SH-SY5Y (cell line): ENCODE results near the gene TPMT.

Experiments
- GATA2 ChIP-seq: IDR thresholded peaks from 2 replicates; pipeline ENCODE4 v1.6.1; 2011; ENCODE audit warnings: mild to moderate bottlenecking, low read depth, low read length
- GATA3 ChIP-seq: IDR thresholded peaks from 2 replicates; pipeline ENCODE4 v1.6.1; 2011; ENCODE audit warnings: low read depth, mild to moderate bottlenecking, low read length, moderate library complexity

TPMT gene

DNA sequence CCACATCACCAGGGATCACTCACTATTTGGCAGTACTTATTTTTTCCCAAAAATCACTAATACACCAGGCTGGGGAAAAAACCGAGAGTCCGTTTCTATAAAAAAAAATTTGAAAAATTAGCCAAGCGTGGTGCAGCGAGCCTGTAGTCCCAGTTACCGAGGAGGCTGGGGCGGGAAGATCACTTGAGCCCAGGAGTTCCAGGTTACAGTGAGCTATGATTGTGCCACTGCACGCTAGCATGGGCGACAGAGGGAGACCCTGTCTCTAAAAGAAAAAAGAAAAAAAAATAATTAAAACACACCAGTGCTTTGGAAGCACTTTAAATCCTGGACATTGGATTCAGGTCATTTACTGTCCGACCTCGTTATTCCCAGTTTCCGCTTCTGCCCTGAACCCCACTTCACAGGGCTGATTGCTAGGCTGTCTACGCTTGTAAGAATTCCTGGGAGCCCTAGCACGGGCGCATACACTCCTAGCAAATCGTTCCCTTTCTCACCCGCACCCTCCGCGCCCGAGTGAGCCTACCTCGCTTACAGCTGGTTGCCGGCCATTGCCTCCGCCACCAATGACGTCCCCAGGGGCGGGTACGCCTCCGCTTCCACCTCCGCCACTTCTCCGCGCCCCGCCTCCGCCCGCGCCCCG lies at the start of gene TPMT:
TSS of gene TPMT (minus strand) at position 571 of the 643 bp plus-strand sequence. CDS start 5,950 bp downstream, outside the sequence.
- TF ChIP-seq GATA2 (no peak), GATA3 (no peak)

DNA sequence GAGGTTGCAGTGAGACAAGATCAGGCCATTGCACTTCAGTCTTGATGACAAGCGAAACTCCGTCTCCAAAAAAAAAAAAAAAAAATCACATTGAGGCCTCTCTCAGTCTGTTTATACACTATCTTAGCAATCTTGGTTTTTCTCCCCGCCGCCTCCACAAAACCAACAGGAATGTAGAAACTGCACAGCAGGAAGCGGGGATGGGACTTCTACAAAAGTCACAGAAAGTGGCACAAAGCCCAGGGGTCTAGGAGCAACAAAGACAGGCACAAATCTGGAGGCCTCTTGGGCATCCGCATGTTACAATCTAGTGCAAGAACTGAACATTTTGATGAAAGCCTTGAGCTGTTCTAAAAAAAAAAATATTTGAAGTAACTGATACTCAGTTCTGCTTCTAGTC lies 48.9 kb upstream of the TPMT start:
- TF ChIP-seq GATA2 (no peak), GATA3 (no peak)

DNA sequence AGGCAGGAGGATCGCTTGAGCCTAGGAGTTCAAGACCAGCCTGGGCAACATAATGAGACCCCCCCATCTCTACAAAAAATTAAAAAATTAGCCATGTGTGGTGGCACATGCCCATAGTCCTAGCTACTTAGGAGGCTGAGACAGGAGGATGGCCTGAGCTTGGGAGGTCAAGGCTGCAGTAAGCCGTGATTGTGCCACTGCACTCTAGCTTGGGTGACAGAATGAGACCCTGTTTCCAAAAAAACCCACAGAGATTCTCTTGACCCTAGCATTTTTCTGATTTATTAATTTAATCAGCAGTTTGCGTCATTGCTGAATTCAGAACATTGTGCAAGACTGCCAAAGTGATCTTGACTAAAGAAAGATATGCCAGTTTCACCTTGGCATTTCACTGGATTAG lies 37.1 kb upstream of the TPMT start:
- no peak for TF ChIP-seq GATA3
- no peak for TF ChIP-seq GATA2

DNA sequence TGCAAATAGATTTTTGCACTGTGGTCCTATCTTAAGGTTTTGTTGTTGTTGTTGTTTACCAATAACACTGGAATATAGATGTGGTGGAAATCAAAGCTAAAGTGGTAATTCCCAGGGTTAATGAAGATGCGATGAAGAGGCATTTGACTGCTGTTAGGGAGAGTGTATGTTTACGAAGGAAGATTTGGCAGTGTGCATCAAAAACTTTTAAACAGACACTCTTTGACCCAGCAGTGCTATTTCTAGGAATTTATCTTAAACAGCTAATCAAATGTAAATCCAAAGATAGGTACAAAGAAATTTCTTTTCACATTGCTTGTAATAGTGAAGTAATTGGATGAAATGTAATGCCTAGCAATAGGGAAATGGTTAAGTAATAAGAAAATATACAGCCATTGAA lies 34.3 kb upstream of the TPMT start:
- TF ChIP-seq GATA2 (no peak), GATA3 (no peak)

DNA sequence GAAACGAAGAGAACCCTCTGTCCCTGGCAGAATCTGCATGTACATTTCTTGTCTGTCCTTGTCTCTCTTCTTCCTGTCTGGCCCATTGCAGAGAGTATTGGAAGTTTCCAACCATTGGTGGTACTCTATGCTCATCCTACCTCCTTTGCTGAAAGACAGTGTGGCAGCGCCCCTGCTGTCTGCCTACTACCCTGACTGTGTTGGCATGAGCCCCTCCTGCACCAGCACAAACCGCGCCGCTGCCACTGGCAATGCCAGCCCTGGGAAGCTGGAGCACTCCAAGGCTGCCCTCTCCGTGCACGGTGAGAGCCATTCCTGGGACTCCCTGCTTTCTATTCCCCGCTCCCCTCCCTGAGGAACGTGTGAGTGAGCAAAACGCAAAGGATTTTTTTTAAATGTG lies 32.8 kb upstream of the TPMT start:
- TF ChIP-seq GATA2 (no peak), GATA3 (no peak)

DNA sequence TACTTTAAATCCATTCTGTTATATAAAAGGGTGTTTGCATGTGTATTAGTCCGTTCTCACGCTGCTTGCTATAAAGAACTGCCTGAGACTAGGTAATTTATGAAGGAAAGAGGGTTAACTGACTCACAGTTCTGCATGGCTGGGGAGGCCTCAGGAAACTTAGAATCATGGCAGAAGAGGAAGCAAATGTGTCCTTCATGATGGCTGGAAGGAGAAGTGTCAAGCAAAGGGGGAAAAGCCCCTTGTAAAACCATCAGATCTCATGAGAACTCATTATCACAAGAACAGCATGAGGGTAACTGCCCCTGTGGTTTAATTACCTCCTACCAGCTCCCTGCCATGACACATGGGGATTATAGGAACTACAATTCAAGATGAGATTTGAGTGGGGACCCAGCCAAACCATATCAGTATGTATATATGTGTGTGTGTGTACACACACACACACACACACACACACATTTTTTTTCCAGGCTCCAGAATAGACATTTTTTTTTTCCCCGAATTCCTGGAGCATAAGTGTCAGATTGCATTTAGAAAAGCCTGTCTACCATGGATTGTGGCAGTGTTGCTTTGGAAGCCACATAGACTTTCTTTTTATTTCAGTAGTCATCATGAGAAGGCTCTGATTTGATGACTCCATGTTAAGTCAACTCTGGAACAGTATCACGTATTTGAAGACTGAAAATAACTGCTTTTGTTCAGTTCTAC lies 31.8 kb upstream of the TPMT start:
- TF ChIP-seq GATA3, result no peak
- no peak for TF ChIP-seq GATA2

DNA sequence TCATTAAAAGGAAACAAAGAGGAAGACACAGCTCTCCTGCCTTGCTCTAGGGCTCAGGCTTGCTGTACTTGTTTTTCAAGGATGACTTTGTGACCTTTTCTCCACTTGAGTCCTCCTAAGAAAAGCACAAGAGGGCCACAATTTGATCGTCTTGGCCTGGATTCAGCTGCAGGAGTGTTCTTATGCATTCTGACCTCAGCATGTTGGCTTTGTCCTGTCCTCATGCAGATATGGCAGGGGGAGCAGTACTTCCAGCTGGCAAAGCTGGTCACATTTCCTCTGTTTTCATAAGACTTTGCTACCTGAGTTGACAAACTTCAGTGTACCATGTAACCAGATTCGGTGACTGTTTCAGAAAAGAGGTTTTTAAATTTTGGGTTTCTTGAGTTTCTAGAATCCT lies 31.2 kb upstream of the TPMT start:
- TF ChIP-seq GATA2 (no peak), GATA3 (no peak)

DNA sequence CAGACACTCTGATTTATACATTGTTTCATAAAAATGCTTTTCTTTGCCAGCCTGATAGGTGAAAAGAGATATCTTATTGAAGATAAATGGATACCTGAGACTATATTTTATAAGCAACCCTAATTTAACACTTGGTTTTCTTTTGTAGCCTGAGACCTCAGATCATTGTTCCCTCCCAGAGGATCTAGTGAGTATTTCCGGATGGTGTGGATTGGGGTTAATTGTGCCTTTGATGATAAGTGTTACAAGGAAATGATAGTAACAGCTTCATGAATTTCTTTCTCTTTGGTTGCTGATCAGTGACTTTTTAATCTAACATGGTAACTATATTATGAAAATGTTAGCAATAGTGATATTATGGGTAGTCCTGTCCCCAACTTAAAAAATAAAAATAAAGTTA lies 30.7 kb upstream of the TPMT start:
- TF ChIP-seq GATA3 (no peak), GATA2 (no peak)

DNA sequence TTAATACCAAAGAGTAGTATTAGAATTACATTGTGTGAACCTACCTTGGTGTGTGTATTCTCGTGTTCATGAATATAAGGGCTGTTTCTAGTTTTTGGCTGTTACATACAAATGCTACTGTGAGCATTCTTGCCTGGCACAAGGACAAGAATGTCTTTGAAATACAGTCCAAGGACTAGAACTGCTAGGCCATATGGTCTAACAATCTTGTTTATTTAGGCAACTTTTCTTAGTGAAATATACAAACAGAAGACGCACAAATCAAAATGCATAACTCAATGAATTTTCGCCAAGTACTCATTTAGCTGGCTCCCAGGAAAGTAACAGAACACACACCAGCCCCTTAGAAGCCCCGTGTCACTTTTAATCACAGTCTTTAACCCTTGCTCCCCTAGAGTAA lies 28.9 kb upstream of the TPMT start:
- TF ChIP-seq GATA2 (no peak), GATA3 (no peak)

DNA sequence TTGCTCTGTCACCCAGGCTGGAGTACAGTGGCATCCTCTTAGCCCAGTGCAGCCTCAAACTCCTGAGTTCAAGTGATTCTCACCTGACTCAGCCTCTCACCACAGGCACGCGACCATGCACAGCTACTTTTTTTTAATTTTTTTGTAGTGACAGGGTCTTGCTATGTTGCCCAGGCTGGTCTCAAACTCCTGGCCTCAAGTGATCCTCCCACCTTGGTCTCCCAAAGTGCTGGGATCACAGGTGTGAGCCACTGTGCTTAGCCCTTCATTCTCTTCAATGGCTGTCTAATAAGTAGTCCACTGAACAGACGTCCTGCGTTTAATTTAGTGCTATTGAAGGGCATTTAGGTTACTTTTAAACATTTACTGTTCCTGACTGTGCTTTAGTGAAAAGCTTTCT lies 27.7 kb upstream of the TPMT start:
- no peak for TF ChIP-seq GATA3
- no peak for TF ChIP-seq GATA2

DNA sequence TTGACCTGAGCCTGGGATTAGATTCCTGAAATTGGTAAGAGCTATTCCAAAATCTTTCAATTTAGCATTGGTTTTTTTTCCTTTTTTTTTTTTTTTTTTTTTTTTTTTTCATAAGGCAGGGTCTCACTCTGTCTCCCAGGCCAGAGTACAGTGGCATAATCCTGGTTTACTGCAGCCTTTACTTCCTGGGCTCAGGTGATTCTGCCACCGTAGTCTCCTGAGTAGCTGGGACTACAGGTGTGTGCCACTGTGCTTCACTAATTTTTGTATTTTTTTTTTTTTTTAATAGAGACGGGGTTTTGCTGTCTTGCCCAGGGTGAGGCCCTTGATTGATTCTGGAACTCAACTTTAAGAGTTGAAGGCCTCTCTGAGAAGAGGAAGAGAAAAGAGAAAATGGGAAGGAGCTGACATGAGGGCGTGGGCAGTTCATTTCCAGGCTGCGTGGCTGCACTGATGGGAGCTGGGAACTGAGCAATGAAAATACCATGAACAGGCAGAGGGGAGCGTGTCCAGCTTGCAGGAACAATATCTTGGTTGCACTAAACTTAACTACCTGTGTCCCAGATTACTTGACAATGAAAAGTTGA lies 25.0 kb upstream of the TPMT start:
- TF ChIP-seq GATA2, result no peak
- TF ChIP-seq GATA3, result no peak

DNA sequence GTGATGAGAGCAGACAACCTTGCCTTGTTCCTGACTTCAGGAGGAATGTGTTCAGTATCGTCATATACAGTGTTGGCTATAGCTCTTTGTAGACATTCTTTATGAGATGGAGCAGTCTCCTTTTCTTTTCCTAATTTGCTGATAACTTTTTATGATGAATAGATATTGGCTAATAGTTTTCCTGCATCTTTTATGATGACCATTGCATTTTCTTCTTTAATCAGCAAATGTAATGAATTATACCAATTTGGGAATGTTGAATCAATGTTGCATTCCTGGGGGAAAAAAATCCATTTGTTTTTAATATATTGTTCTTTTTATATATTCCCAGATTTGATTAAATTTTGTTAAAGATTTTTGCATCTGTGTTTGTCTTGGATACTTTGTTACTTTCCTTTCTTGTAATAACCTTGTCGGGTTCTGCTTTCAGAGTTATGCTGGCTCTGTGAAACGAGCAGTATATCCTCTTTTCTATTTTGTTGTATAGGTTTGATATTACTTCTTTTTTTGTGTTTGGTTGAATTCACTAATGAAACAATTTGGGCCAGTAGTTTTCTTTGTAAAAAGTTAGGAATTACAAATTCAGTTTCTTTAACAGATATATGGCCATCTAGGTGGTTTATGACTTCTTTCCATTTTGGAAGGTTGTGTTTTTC lies 24.2 kb upstream of the TPMT start:
- TF ChIP-seq GATA3 (no peak), GATA2 (no peak)

DNA sequence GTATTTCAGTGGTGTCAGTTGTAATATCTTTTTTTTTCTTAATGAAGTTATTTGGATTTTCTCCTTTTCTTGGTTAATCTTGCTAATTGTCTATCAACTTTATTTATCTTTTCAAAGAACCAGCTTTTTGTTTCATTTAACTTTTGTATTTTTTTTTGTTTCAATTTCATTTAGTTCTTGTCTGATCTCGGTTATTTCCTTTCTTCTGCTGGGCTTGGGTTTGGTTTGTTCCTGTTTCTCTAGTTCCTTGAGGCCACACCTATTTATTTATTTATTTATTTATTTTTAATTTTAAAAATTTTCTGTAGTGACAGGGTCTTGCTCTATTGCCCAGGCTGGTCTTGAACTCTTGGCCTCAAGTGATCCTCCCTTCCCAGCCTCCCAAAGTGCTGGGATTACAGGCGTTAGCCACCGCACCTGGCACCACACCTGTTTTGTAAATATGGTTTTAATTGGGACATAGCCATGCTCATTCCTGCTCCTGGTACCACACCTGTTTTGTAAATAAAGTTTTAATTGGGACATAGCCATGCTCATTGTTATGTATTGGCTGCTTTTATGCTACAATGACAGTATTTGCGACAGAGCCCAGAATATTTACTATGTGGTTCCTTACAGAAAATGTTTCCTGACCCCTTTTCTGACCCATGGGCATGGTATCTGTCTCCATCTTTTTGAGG lies 22.5 kb upstream of the TPMT start:
- no peak for TF ChIP-seq GATA2
- TF ChIP-seq GATA3, result no peak

DNA sequence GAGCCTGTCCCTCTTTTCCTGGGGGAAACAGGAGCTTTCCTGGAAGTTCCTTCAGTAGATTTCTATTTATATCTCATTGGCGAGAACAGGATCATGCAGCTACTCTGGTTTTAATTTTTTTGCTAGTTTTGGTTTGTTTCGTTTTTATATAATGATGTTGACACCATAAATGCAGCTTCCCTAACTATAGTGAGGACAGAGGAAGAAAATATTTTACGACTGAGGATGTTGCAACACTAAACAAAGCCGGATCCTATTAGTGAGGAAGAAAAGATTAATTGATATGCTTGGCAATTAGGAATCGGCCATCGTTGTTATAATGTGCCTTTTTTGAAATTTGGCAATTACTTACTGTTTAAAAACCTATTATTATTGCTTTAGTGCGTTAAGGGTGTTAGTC lies 17.0 kb upstream of the TPMT start:
- TF ChIP-seq GATA3 (no peak), GATA2 (no peak)
